HG03045 (cell line): ENCODE data around the gene SLC5A7.

Source experiments
- ATAC-seq: cut with Tn5 transposase; IDR thresholded peaks from one replicate; pipeline ENCODE4 v1.9.1; 2021; ENCODE audit warnings: mild to moderate bottlenecking, moderate library complexity; ENCODE audit not compliant: unreplicated experiment

SLC5A7 gene

DNA sequence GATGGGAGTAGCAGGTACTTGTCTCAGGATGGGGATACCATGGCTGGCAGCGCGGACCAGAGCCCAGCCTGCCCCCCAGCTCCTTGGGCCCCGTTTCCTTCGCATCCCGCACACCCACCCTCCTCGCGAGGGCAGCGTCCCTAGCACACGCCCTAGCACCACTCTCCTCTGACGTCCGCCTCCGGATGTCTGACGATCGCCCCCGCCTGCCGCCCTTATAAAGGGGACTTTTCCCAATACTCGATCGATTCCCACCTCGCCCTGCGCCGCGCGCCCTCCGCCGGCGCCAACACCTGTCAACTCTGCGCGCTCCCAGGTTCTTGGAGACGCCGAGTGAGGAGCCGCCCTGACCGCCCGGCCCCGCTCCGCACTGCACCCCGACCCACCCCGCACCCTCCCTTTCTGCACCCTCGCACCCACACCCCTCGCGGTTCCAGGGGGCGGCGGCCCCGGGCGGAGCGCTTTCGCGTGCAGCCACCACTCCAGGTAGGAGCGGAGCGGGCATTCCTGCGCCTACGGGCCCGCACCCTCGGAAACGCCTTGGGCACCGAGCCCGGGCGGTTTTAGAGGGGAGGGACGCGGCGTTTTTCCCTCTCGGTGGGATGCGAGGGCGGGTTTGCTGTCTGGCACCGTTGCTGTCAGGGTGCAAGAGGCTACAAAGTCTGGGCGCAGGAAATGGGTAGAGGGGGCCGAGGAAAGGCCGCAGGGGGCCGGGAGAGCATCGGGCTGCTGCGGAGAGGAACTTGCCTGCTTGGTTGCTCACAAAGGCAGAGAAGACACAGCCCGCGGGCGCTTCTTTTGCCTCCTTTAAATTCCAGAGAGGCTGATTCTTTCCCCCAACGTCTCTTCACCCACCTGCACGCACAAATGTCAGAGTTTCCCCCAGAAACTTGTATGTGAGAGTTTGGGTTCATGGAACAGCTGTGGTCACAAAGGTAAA, at the start of gene SLC5A7:
SLC5A7 (plus strand) TSS at position 247 of the 940 bp plus-strand sequence. CDS start 1,632 bp downstream, outside the sequence.
- ATAC-seq = no peak

DNA sequence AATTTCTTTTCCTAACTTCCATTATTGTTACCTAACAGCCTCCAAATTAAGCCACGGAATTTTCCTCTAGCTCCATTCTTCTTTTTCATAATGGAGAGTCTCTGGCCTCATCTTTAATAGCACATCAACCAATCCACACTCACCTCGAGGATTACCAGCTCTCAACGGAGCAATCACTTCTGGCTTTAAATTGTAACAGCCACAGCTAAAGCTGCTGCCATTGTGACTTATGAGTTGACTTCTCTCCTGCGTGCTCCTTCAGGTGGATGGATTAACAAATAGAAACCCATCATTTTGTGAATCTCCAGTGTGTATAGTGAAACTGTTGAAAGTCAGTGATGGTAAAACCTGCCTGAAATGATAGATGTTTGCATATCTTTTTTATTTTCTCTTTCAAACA, 24.9 kb upstream of the SLC5A7 start:
- no peak for ATAC-seq

GRCh38 chr2:107964185-107964584, 22.1 kb upstream of the SLC5A7 start:
- ATAC-seq = no peak

GRCh38 chr2:107984707-107985106, 1.6 kb upstream of the SLC5A7 start:
- no peak for ATAC-seq

- ATAC-seq = no peak
Measured at GRCh38 chr2:107988108-107988507, 1.8 kb downstream of the SLC5A7 start.

GRCh38 chr2:107989445-107989844, 3.1 kb downstream of the SLC5A7 start:
- no peak for ATAC-seq

GRCh38 chr2:107990718-107991117, 4.4 kb downstream of the SLC5A7 start:
- no peak for ATAC-seq

DNA sequence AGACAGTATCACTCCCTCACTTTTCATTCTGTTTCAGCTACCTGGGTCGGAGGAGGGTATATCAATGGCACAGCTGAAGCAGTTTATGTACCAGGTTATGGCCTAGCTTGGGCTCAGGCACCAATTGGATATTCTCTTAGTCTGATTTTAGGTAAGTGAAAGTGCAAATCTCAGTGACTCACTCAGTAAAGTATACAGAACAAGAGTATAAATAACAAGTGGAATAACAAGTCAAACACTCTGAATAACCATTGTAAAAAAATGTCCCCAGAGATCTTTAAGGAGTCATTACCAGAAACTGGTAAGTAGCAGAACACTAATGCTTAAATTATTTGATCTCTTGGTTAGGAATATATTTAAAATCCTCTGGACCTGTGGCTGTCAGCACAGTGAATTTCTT, 5.7 kb downstream of the SLC5A7 start:
- ATAC-seq = no peak

GRCh38 chr2:107999158-107999557, 12.8 kb downstream of the SLC5A7 start:
- ATAC-seq = no peak

- no peak for ATAC-seq
Measured at GRCh38 chr2:108010912-108011591, 24.7 kb downstream of the SLC5A7 start.

DNA sequence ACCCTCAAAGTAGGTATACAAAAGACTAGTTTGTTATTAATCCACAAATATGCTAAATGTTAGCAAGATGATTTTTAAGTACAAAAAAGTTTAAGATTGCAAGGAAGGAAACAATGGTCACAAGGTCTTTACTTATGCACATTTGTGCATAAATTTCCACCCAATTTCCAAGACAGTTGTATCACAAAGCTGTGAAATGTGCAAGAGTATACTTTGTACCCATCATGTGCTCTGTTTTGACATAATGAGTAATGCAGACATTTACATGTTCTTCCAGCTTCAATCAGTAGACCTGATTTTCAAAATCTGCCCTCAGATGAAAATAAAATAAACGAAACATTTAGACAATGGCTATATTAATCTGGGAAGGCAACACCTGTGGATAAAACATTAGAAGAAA, 27.0 kb downstream of the SLC5A7 start:
- no peak for ATAC-seq

GRCh38 chr2:108022628-108023027, 36.3 kb downstream of the SLC5A7 start:
- ATAC-seq = no peak

- ATAC-seq = no peak
Measured at GRCh38 chr2:108023776-108024175, 37.5 kb downstream of the SLC5A7 start.

DNA sequence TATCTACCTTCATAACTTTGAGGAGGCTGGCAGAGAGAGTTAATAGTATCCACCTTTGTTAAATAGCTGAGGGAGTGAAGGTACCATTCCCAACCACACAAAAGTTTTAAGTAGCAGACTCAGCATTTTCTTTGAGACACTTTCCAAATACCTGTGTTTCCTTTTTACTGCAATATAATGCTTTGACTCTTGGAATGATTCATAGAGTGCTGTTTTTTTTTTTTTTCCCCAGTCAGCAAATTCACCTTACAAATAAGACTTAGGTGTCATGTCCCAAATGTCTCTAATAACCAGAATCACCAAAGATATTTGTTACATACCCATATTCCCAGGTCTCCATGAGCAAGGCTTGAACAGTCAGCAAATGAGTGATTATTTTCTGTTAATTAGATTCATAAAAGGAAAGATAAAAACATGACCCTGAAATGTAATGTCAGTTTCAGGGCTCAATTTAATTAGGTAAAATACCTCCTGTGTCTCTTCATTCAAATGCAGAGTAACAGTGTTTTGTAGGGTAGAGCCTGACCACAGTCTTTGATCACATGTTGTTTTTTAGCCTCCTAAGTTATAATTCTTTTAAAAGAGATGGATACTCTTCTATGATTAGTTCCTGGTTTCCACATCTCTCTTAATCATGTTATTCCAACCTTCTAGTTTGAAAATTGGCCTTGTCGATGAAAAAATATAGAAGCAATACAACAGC, 39.9 kb downstream of the SLC5A7 start:
- no peak for ATAC-seq

- no peak for ATAC-seq
Measured at GRCh38 chr2:108029496-108029895, 43.2 kb downstream of the SLC5A7 start.

DNA sequence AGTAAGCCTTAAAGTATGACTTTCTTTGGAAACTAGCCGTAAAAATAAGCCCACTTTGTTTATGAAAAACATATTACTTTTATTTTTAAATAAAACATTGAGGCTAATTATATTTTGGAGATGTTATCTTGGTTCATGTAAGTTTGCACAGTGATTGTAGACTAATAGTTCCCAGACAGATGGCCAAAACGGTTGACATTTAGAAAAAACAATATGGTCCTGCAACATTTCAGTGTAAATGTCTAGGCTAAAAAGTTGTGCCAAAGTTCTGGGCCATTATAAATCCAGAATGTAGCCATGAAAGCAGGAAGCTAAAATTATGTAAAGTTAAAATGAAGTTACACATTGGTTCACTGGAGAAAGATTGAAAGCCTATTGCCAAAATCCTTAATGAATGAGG, 43.6 kb downstream of the SLC5A7 start:
- ATAC-seq = no peak

DNA sequence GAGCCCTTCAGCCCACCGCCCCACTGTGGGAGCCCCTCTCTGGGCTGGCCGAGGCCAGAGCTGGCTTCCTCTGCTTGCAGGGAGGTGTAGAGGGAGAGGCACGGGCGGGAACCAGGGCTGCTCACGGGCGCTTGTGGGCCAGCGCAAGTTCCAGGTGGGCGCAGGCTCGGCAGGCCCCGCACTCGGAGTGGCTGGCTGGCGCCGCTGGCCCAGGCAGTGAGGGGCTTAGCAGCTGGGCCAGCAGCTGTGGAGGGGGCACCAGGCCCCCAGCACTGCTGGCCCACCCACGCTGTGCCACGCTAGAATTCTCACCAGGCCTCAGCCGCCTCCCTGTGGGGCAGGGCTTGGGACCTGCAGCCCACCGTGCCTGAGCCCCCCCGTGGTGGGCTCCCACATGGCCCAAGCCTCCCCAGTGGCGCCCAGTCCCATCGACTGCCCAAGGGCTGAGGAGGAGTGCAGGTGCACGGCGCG, 45.2 kb downstream of the SLC5A7 start:
- ATAC-seq = no peak

DNA sequence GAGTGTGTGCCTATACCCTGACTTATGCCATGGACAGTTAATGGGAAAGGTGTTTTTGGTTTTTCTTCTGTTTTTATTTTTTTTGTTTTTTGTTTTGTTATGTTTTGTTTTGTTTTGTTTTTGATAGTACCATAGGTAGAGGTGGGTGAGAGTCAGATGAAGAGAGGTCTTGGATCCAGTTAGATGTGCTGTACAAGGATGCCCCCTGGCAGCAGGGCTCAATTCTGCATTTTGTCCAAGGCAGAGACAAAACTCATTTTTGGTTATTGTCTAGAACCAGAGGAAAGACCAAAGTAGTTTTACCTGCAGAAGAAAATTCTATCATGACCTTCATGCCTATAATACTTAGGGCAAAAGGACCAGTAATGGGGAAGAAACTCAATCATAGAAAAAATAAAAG, 48.5 kb downstream of the SLC5A7 start:
- no peak for ATAC-seq

DNA sequence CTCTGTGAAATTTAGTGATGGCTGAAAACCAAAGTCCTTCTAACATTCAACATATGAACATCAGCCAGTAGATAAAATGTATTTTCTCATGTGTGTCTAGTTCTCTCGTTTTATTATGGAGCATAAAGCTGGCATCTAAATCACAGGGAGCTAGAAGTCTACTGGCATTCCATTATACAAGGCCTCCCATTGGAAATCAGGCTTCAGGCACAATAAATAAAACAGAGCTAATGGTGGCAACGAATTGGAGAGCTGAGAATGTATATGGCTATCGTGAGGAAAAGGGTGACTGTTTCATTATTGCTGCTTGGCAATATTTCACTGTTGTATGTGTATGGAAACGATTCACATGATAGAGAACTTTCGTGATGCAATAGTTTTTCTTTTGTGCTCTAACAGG, 62.4 kb downstream of the SLC5A7 start:
- ATAC-seq = no peak

DNA sequence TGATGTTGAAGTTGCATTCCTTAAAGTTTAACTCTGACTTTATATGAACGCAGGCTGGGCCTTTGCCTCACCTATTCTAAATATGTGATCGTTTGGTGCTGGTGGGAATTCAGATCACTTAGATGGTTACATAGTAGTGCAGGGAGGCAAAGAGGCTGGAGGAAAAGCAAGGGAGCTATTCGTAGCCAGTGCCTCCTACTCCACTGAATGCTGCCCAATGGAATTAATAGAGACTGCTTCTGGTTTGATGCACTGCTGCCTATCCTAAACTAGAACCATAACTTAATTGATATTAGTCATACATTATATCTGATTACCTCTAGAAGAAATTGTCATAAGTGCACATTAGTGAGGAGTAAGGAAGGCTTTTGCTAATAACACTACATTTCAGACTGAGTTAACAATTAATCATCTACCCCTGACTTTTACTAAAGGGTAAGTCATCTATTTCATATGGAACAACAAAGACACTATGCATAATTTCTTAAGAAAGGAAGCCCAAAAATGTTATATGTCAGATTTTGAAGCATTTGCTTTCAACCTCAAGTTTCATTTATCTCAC, 72.3 kb downstream of the SLC5A7 start:
- ATAC-seq = no peak

DNA sequence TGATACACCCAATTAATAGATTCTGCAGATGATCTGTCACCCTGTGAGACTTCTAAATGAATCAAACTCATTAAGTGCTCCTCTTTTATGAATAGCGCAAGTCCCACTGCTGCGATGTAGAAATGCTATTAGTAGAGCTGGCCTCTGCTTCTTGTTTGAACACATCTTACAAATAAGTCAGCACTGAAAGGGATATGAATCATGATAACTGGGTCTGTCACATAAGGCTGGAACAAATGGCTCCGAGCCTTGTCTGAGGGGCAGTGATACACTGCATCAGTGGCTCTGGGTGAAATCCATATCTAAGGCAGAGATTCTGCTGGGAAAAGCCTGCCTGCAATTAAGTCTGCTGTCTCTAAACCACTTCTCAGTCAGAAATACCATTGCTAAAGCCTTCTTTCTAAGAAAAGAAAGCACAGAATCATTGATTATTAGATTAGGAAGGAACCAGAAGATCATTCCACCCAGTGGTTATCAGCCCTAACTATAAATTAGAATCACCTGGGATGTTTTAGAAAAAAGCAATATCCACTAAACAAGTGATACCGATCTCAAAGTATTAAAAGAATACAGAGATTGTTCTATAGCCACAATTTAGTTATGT, 75.2 kb downstream of the SLC5A7 start:
- no peak for ATAC-seq
